Astrocyte of the spinal cord (primary cell): ENCODE measurements around the gene LSMEM2.

Experiments
- DNase-seq: peaks from one replicate; pipeline ENCODE4 v3.0.0; 2011; ENCODE audit warnings: low read depth, low spot score
- H3K4me3 ChIP-seq: 2 replicates; pipeline ENCODE4 v1.5.1; 2011; ENCODE audit warnings: low read depth, mild to moderate bottlenecking, low read length, moderate library complexity
- in situ Hi-C: cut with HindIII; loops from 2 replicates; pipeline ENCODE4 v1.10.0; 2017; ENCODE audit warnings: low sequenced_read_pairs
- TF ChIP-seq, protein P1 (sequence below): IDR thresholded peaks from 2 replicates; pipeline ENCODE4 v1.5.1; 2012; ENCODE audit warnings: low read depth, mild to moderate bottlenecking, low read length, inconsistent platforms

Gene LSMEM2

DNA sequence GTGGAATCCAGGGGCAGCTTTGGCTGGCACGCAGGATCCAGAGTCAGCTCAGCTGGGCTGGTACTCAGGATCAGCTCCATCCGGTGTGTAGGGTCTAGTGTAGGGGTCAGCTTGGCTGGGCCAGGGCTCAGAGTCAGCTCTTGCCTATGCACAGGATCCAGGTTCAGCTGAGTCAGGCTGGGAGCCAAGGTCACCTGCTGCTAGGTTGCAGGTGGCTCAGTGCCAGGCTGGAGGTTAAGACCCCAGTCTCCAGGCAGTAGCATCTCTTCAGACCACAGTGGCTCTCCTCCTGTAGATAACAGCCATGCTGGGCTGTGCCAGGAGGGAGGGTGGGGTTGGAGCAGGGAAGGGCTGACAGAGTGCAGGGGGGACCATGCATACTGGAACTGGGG is 18.5 kb downstream of the LSMEM2 start:
- in situ Hi-C loops: no loop called here
- DNase-seq: no peak
- no peak overlapping the region for H3K4me3 ChIP-seq
- TF ChIP-seq, protein P1, sequence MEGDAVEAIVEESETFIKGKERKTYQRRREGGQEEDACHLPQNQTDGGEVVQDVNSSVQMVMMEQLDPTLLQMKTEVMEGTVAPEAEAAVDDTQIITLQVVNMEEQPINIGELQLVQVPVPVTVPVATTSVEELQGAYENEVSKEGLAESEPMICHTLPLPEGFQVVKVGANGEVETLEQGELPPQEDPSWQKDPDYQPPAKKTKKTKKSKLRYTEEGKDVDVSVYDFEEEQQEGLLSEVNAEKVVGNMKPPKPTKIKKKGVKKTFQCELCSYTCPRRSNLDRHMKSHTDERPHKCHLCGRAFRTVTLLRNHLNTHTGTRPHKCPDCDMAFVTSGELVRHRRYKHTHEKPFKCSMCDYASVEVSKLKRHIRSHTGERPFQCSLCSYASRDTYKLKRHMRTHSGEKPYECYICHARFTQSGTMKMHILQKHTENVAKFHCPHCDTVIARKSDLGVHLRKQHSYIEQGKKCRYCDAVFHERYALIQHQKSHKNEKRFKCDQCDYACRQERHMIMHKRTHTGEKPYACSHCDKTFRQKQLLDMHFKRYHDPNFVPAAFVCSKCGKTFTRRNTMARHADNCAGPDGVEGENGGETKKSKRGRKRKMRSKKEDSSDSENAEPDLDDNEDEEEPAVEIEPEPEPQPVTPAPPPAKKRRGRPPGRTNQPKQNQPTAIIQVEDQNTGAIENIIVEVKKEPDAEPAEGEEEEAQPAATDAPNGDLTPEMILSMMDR: no peak

DNA sequence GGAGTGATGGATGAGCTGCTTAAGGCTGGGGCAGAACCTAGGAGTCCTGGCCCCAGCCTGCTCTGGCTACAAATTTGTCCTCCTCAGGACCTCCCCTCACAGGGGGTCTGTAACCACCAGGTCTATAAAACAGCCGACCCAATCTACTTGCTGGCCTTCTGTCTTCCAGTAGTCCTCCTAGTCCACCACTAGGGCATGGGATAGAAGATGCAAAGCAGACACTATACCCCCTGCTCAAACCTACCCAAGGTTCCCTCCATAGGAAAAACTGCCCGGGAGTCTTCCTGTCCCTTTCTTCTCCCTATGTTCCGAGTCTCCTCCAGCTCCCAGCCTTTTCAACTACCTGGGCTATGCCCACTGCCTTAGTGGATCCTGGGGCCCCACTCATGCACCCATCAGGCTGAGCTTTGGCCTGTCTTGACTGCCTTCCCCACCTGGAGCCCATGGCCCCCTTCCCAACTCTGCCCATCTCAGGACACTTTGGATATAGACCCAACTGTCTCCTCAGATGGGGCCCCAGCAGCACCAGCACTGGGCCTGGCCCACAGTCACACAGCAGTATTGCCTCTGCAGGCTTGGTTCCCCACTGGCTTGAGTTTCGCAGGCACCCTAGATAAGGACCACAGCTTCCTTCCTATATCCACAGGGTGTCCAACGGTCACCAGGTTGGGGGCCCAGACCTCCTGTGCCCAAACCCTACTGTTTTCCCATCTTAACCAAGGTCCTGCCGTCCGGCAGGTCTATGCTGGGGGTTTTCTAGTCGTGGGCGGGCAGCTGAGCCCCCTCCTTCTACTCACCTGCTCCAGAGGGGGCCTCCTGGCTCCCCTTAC is 19.2 kb downstream of the LSMEM2 start:
- DNase-seq: no peak
- in situ Hi-C loops: no loop called here
- TF ChIP-seq, protein P1: peak; percentile 26
- peak overlapping the region; percentile 77 for H3K4me3 ChIP-seq

DNA sequence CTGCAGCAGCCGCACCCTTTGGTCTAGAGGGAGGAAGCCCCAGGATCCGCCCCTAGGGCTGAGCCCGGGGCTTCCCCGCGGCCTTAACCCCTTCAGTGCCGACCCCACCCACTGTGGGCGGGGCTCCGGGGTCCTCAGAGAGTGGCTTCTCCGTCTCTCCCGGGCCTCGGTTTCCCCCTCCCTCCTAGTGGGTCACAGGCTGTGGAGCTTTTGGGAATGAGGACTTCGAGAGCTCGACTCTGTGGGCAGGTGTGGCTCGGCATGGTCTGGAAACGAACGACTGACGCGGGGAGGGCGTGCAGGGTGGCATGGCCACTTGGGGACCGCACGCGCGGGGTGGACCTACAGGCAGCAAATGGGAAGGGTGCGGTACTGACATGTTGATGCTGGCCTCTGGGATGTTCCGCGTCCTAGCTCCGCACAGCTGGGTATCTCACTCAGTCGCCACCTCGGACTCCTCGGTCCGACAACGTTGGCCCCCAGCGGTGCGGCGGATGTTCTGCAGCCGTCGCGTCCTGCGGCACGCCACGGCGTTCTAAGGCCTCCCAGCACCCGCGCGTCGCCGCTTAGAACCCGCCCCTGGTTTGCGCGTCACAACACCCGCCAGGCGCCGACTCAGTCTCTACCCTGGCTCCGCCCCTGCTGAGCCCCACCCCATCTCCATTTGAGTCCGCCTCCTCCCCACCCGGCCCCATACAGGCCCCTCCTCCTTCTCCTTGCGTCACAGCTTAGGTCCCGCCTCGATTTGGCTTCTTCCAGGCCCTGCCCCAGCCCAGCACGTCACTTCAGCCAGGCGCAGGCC is 20.1 kb downstream of the LSMEM2 start, which contains the start of the genes HYAL3 and NAA80:
Gene HYAL3, minus strand, starts transcription at position 570 of the 802 bp plus-strand sequence. CDS start 3,803 bp downstream, outside the sequence.
Gene NAA80, minus strand, starts transcription at position 570 of the 802 bp plus-strand sequence. CDS start 1,942 bp downstream, outside the sequence.
- TF ChIP-seq, protein P1: no peak
- peak within 1 kb of the TSS; percentile 77 for H3K4me3 ChIP-seq
- peak; percentile 100 for DNase-seq
- in situ Hi-C loops: no loop called here

DNA sequence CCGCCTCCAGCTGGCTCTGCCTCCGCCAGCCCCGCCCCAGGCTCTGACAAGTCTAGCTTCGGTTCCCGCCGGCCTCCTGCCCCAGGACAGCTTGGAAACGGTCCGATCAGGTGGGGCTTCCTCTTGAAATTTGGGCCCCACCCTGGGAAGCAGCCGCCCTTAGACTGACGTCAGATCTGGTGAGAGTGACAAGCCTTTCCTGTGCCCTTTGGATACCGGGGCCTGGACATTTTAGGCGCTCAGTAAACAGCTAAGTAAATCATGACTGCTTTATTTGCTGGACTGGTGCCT is 20.7 kb downstream of the LSMEM2 start:
- DNase-seq: no peak
- H3K4me3 ChIP-seq: peak overlapping the region; percentile 77
- in situ Hi-C loops: no loop called here
- TF ChIP-seq, protein P1: no peak

DNA sequence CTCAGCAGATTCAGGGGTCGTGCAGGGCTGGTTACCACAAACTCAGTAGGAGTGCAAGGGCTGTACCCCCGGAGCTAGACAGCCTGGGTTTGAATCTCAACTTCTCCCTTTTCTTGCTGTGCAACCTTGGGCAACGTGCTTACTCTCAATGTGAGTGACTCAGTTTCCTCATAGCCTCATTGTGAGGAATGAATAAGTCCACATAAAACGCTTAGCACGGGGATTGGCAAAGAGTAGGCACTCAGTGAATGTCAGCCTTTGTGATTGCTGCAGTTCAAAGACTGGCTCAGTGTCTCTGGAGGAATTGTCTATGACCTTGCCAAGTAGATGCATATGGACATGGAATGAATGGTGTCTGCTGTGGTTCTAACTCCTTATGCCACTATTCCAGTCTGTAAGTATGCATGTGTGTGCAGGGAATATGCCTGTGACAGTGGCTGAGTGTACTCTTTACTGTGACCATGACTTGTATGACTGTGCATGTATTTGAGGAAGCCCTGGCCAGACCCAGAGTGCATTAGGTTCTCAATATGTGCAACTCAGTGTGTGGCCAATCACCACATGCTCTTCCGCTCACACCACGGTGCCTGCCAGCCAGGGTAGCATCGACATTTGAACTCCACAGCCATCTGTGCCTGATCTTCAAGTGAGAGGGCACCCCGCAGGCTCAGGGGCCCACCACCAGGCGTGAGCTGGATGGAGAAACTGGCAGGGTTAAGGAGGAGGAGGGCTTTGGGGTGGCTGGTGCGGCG is 21.2 kb downstream of the LSMEM2 start:
- in situ Hi-C loops: no loop called here
- DNase-seq: no peak
- H3K4me3 ChIP-seq: peak overlapping the region; percentile 77
- TF ChIP-seq, protein P1: no peak

DNA sequence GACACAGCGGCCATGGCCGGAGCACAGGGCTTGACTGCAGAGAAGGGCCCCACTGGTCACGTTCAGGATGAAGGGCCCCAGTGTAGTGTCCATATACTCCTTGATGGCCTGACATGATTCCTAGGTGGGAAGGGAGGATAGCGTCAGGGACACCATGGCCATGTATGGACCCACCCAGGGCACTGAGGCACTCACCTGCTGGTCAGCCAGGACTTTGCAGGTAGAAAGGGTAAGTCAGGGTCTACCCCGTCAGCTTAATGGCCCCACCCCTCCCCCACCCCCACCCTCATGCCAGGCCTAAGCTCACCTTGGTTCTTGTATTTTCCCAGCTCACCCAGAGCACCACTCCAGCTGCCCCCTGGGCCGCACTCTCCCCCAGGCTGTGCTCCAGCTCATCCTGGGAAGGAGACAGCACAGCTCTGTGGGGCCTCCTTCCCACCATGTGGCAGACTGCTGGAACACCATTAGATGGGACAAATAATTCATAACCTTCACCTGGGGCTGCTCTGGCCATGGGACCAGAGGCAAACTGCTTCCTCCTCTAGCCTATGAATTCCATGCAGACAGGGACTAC is 21.9 kb downstream of the LSMEM2 start:
- H3K4me3 ChIP-seq: no peak overlapping the region
- DNase-seq: no peak
- TF ChIP-seq, protein P1: no peak
- in situ Hi-C loops: no loop called here
